GM13977 (cell line): ENCODE results near the gene TAS2R40.
"Not testable (repeated sequence)": the region's sequence is repeated elsewhere in the genome, so short reads cannot be mapped to it uniquely, and the experiment has no call there.

ENCODE experiments used
- DNase-seq: peaks from one replicate; pipeline ENCODE4 v3.0.0; 2012; ENCODE audit warnings: low spot score
- CTCF ChIP-seq: IDR thresholded peaks from 2 replicates; pipeline ENCODE4 v1.5.1; 2012; ENCODE audit warnings: mild to moderate bottlenecking, control low read depth; ENCODE audit not compliant: insufficient read depth; ENCODE audit errors: extremely low read depth, missing control alignments
- in situ Hi-C: fragments of 300-500 bp; cut with MboI; formaldehyde crosslinking; loops from one replicate; pipeline ENCODE4 v1.12.0; 2022; ENCODE audit warnings: low sequenced_read_pairs, low pct_unique_long_range_greater_than_20kb, mixed read lengths, inconsistent platforms; ENCODE audit not compliant: unreplicated experiment

The TAS2R40 gene

GRCh38 chr7:143263266-143264195 lies 41.7 kb downstream of the TAS2R40 start, which contains the start of gene GSTK1:
Gene GSTK1 (plus strand): TSS chr7:143263441. CDS start chr7:143263514, 73 bp downstream.
- in situ Hi-C loops = no loop called here
- peak; percentile 84 for DNase-seq
- no peak for TF ChIP-seq CTCF

DNA sequence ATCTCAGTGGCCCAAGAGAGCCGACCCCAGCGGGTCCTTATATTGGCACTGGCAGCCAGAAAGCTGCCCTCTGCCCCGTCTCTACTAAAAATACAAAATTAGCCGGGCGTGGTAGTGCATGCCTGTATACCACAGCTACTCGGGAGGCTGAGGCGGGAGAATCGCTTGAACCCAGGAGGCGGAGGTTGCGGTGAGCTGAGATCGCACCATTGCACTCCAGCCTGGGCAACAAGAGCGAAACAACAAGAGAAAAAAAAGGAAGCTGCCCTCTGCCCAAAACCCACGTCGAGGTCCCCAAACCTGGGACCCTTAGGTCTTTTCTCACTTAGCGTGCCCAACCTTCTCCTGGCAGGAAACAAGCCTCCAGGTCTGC lies 42.3 kb downstream of the TAS2R40 start:
- in situ Hi-C loops, DNase-seq: not testable (repeated sequence)

DNA sequence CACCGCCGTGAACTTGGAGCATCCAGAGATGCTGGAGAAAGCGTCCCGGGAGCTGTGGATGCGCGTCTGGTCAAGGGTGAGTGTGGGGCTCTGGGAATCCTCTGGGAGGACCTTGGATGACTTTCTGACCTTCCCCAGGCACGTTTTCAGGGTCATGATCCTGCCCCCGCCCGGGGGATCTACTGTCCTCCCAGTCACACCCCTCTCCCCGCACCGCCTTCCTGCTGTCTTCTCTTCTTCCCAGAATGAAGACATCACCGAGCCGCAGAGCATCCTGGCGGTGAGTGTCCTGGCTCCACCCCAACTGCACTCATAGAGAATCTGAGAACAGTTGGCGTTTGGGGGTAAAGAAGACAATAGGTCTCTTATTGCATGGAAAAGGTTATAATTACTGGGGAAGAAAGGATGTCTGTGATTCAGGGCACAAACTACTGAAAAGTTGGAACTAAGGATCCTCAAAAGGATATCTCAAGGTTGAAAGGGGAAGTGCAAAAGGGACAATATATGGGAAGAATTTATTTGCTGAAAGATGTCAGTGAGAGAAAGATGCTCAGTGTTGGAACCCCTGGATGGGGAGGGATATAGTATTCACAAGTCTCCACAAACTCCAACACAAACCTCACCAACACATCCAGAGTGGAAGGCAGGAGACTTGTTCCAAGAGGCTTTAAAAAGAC lies 43.3 kb downstream of the TAS2R40 start:
- in situ Hi-C loops = no loop called here
- TF ChIP-seq CTCF = no peak
- no peak for DNase-seq

DNA sequence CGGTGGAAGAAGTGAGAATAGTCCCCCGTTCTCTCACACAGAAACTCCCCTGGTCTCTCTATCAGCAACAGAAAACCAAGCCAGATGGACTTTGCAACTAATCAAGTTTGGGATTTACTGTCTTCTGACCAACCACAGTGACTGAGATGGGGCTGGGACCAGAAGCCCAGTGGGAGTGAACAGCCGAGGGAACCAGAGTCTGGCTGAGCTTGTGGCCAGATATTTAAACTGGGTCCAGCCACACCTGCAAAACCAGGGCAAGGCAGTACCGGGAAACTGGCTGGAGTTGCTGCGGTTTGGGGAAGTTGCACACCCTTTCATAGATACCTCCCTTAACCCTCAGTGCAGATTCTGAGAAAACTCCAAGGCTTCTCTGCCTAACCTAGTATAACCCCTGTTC lies 47.4 kb downstream of the TAS2R40 start:
- in situ Hi-C loops = no loop called here
- TF ChIP-seq CTCF = no peak
- DNase-seq = no peak

DNA sequence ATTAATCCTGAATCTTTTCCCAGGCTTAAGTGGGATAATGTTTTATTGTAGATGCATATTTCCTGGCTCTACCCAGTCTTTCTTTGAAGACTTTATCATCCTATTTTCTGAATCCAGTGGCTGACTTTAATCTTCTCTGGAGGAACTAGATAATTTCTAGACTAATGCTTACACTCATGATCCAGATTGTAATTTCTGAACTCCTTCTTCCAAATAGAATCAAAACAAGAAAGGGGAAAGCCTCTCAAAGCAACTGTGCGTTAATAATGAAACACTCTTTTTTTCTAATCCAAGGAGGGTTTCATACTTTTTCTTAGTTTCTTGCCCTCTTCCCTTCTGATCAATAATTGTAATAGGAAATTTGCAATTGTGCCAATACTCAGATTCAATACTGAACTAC lies 49.4 kb downstream of the TAS2R40 start:
- no peak for DNase-seq
- TF ChIP-seq CTCF = no peak
- in situ Hi-C loops = no loop called here
